Measurements from ENCODE around the gene PODXL. TPM values are rescaled to one million over a fixed set of nuclear protein-coding genes. Genes with fewer than 3 reads are reported as not detected.

PODXL gene
- total RNA-seq, 2 donors from 2014 or later, result 11.2 to 14.6 TPM

DNA sequence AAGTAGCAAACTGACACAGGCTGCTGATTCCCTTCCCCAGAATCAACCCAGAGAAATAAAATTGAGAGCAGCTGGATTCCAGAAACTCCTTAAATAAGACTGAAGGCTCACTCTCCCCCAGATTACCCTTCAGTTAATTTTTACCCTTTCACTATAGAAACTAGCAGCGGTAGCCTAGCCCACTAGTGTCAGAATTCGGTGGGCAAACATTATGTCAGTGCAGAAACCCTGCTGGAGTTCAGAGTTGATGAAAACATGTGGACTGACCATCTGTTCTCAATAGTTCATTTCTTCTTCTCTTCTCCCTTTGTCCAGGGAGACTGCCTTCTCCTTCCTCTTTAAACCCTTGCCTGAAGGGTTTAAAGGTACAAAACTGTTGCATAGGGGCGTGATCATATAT, 100.1 kb downstream of the PODXL start:
- DNase-seq, result no peak
- Histone ChIP-seq H3K4me1 (no peaks in the 10 kb centered on the region), H3K9ac (ENCODE audit: low read depth in 2 of 2, low read length in 2 of 2) (no peak overlapping the region), H3K9me3 (no peaks in the 10 kb centered on the region), H3K27ac (no peak overlapping the region), H3K4me3 (no peak overlapping the region), H3K27me3 (no peaks in the 10 kb centered on the region), H3K36me3 (no peaks in the 10 kb centered on the region)
- TF ChIP-seq, protein P1, sequence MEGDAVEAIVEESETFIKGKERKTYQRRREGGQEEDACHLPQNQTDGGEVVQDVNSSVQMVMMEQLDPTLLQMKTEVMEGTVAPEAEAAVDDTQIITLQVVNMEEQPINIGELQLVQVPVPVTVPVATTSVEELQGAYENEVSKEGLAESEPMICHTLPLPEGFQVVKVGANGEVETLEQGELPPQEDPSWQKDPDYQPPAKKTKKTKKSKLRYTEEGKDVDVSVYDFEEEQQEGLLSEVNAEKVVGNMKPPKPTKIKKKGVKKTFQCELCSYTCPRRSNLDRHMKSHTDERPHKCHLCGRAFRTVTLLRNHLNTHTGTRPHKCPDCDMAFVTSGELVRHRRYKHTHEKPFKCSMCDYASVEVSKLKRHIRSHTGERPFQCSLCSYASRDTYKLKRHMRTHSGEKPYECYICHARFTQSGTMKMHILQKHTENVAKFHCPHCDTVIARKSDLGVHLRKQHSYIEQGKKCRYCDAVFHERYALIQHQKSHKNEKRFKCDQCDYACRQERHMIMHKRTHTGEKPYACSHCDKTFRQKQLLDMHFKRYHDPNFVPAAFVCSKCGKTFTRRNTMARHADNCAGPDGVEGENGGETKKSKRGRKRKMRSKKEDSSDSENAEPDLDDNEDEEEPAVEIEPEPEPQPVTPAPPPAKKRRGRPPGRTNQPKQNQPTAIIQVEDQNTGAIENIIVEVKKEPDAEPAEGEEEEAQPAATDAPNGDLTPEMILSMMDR (IDR thresholded peaks at IDR 0.05), result no peak
- intact Hi-C loops (cut with DNase I), result no loop called here

DNA sequence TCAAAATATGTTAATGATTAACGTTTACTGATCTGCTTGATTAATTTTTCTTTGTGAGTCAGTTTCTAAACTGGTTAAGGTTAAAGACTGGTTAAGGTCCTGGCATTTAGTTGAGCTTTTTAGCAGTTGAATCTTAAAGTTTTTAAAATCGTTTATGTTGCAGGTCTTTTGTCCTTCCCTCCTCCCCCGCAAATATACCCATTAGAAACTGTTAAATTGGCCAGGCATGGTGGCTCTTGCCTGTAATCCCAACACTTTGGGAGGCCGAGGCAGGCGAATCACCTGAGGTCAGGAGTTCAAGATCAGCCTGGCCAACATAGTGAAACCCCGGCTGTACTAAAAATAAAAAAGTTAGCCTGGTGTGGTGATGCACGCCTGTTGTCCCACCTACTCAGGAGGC, 100.9 kb downstream of the PODXL start:
- TF ChIP-seq, protein P1 (IDR thresholded peaks at IDR 0.05), result no peak
- no peaks in the 10 kb centered on the region for H3K36me3 ChIP-seq
- H3K4me1 ChIP-seq, result no peaks in the 10 kb centered on the region
- no peak overlapping the region for H3K9ac ChIP-seq (ENCODE audit: low read depth in 2 of 2, low read length in 2 of 2)
- H3K27me3 ChIP-seq, result no peaks in the 10 kb centered on the region
- no peak for DNase-seq
- no peak overlapping the region for H3K27ac ChIP-seq
- intact Hi-C loops (cut with DNase I), result no loop called here
- H3K4me3 ChIP-seq, result no peak overlapping the region
- no peaks in the 10 kb centered on the region for H3K9me3 ChIP-seq

DNA sequence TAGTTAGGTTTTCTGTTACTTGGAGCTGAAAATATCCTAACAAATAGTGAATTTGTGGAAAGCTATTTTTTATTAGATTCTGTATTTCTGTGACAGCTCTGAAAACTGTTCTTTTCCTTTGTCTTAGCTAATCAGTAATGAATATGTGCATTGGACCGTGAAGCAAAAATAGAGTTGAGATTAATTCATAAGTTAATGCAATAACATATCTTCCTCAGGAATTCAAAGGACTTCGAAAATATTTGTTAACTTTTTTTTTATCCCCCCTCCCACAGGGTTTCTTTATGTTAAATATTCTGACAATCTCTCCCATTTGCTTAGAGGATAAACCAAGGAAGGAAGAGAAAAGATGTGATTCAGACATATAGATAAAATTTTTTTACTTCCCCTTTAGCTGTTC, 101.4 kb downstream of the PODXL start:
- no peak for DNase-seq
- H3K9me3 ChIP-seq, result no peaks in the 10 kb centered on the region
- H3K27ac ChIP-seq, result no peak overlapping the region
- no peaks in the 10 kb centered on the region for H3K36me3 ChIP-seq
- no peaks in the 10 kb centered on the region for H3K4me1 ChIP-seq
- no peak overlapping the region for H3K9ac ChIP-seq (ENCODE audit: low read depth in 2 of 2, low read length in 2 of 2)
- H3K27me3 ChIP-seq, result no peaks in the 10 kb centered on the region
- intact Hi-C loops (cut with DNase I), result no loop called here
- H3K4me3 ChIP-seq, result no peak overlapping the region
- TF ChIP-seq, protein P1 (IDR thresholded peaks at IDR 0.05), result no peak

DNA sequence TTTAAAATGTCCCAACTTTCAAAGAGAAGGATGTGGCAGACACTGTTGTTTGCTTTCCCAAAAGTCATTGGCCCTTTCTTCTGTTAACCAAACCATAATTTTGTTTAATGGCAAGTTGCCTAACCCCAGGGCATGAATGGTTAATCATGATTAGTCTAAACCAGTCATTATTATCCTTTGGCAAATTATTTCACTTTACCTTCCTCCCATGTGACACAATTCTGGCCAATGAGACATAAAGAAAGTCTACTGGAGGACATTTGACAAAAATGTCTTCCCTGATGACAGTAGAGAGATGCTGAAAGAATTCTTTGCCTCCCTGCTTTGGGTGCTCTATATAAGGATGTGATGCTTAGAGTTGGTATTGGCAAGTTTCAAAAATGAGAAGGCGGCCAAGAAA, 101.9 kb downstream of the PODXL start:
- Histone ChIP-seq H3K27ac (no peak overlapping the region), H3K4me3 (no peak overlapping the region), H3K36me3 (no peaks in the 10 kb centered on the region), H3K4me1 (no peaks in the 10 kb centered on the region), H3K27me3 (no peaks in the 10 kb centered on the region), H3K9me3 (no peaks in the 10 kb centered on the region), H3K9ac (ENCODE audit: low read depth in 2 of 2, low read length in 2 of 2) (no peak overlapping the region)
- no peak for DNase-seq
- TF ChIP-seq, protein P1 (IDR thresholded peaks at IDR 0.05), result no peak
- intact Hi-C loops (cut with DNase I), result no loop called here

Other genes starting within 250 kb of the PODXL start
- 10 to 100 TPM; 35.1 to 48.7 TPM for gene MKLN1, start 228.8 kb downstream of the PODXL start, total RNA-seq

Measured in colonic mucosa (tissue), 4 donors.